ENCODE data around the gene KIF17.

- TF ChIP-seq PAX5 (IDR thresholded peaks at IDR 0.05; ENCODE audit: insufficient read depth, low read length, severe bottlenecking) = no peak
- TF ChIP-seq POLR2A (IDR thresholded peaks at IDR 0.05; ENCODE audit: low read depth, low read length) = no peak
- TF ChIP-seq SPI1 (IDR thresholded peaks at IDR 0.05; ENCODE audit: low read depth, low read length) = no peak
- TF ChIP-seq POLR2AphosphoS5 (IDR thresholded peaks at IDR 0.05; ENCODE audit: low read depth, low read length) = no peak
These were observed 3.6 kb upstream of the KIF17 start for GRCh38 chr1:20721117-20722061.
